ENCODE measurements around the gene MEOX1.

The MEOX1 gene

DNA sequence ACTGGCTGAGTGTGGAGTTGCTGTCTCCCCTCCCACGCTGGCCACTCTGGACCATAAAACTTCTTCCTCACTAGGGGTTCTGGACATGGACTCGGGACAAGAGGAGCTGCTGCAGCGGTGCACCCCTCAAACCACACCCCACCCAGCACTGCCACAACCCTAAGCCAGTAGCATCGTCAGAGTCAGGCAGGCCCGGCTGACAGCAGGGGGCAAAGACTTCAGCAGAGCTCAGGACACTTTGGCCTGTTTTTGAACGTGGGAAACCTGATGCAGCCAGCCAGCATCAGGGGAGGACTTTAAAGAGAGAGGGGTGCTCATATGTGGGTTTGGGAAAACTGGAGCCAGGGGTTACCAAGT lies 9.6 kb downstream of the MEOX1 start:
- DNase-seq, result no peak

GRCh38 chr17:43650471-43650870 lies 11.3 kb downstream of the MEOX1 start:
- DNase-seq, result no peak

GRCh38 chr17:43648916-43649315 lies 12.8 kb downstream of the MEOX1 start:
- no peak for DNase-seq

DNA sequence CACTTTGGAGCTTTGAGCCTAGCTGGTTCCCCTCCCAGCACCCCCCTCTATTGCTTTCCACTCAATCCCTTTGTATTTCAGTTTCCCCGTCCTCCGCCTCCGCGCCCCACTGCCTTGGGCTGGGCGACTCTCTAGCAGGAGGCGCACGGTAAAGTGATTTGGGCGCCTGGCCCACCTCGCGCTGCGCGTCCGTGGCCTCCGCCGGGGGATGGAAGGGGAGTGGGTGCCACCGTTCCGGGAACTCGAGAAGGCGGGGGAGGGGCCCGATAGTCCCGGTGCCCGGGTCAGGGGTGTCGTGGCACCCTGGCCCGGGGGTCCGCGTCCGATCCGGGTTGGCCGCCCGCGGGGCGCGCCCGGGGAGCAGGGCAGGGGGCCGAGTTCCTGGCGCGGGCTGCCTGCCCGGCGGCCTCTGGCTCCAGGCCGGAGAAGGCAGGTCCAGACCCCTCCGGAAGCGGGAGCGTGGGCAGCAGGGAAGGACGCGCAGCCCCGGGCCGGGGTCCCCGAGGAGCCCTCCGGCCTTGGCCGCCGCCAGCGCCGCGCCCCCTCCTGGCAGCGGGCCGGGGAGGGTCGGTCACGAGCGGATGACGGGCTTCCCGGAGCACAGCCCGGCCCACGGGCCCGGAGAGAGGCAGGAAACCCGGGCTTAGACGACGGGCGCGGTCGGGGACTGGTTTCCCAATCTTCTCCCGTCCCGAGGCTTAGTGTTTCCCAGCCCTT lies 15.8 kb downstream of the MEOX1 start:
- DNase-seq, result peak; percentile 29

DNA sequence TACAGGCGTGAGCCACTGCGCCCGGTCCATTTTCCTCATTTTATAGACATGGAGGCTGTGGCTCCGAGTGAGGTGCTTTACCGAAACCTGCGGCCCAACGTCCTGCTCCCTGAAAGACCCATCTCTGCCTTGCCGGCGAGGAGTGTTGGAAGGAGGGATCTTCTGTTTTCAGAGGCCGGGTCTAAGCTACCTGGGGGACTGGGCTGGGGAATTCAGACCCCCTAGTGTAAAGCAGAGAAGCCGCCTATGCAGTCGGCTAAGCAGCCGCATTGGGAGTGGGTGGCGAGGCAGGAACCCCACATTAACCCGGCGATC lies 16.3 kb downstream of the MEOX1 start:
- no peak for DNase-seq

DNA sequence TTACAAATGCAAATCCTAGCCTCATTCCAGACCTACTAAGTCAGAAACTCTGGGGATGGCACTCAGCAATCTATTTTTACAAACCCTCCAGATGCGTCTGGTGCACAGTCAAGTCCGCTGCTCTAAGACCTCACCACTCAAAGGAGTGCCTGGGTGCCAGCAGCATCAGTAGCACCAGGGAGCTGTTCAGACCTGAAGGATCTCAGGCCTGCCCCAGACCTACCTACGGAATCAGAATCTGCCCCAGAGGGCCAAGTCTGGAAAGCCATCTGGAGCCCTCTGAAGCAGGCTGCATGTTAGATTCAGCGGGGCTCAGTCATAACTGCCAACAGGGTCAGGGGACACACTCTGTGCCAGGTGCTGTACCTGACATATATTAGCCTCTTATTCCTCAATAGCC lies 17.6 kb downstream of the MEOX1 start:
- no peak for DNase-seq

GRCh38 chr17:43641416-43641815 lies 20.3 kb downstream of the MEOX1 start:
- no peak for DNase-seq

DNA sequence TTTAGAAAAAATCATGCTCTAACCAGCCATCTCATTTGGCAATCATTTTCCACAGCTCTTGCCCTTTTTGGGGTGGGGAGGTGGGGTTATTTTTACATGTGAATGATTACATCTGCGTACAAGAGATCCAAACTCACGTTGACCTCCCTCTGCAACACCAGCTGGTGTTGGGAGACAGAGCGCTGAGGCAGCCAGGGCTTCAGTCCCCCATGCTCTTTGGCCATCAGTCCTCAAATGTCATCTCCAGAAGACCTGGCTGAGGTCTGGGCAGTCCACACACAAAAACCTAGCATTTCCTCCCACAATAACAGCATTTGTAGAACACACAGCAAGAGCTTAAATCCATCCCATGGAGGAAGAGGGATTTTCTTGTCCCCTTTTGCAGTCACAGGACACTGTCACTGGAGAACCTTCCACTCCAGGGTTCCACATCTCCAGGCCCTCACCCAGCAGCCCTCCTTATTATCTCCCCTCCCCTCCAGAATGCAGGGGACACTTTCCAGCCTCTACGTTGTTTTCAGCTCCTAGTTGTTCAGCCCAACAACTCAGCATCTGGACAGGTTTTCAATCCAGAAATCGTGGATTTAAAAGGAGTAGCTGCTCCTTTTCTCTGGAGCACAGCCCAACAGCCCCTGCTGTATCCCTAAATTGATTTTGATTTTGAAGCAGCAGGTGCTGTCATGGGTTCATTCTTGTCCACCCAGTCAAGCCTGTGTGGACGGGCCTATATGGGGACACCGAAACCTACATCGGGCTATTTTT lies 21.1 kb downstream of the MEOX1 start:
- DNase-seq, result no peak

DNA sequence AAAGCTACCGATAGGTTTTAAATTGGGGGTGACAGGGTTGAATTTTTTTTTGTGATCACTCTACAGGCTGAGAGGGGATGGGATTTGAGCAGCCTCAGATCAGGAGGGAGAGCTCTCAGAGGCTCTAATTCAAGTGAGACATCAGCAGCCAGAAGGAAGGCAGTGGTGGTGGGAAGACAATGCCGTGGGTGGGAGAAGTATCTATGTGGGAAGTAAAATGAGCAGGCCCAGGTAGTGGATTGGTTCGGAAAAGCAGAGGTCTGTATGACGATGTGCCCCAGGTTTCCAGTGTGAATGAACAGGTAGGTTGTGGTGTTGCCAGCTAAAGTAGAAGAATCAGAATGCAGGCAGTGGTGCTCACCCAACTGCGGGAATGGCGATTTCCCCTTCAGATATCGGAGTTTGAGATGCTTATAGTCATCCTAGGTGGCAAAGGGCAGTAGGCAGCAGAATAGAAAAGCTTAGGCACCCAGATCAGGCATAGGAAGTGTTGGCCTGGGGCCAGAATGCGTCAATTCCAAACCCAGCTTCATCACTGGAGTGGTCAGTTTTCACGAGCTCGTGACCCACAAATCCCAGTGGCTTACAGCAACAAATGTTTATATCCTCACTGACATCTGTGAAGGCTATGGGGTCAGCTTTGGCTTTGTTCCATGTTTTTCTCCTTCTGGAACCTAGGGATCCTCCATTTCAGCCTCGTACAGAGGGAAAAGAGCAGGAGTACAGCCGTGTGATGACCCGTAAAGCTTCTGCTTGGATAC lies 24.0 kb downstream of the MEOX1 start:
- DNase-seq, result no peak

GRCh38 chr17:43636426-43636825 lies 25.3 kb downstream of the MEOX1 start:
- no peak for DNase-seq

- DNase-seq, result no peak
These were observed 27.1 kb downstream of the MEOX1 start for GRCh38 chr17:43634591-43635125.

DNA sequence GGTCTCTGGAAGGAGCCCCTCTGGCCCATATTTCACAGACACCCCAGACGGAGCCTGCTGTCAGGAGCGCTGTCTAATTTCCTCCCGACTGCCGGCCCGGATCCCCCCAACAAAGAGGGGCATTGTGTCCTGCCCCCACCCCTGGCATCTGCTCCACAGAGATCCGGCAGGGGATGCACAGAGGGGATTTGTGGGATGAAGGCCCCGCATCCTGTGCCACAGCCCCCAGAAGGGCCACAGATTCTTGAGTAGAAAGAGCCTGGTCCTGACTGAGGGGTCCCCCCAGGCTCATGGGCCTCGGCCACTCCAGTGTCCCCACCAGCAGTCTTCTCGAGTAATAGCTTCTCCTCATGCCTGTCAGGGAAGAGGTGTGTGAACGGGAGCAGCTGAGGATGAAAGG lies 29.5 kb downstream of the MEOX1 start:
- DNase-seq, result no peak

DNA sequence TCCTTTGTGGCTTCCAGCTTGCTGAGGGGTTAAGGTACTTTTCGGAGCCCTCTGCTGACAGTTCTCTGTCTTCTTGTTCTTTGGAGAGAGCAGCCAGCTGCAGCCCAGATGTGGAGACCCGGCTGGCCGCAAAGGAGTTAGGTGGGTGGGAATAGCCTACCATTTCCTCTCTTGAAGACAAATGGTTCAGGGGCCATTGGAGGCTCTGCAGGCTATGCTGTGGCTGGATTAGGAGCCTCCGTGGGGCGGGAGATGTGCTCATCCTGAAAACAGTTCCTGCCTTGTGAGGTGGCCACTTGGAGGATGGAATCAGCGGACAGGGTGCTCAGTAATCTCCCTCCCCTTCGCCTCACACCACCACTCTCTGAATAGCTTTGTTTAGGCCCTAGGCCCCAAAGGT lies 30.3 kb downstream of the MEOX1 start:
- no peak for DNase-seq

- no peak for DNase-seq
These were observed 33.6 kb downstream of the MEOX1 start for GRCh38 chr17:43628089-43628650.

GRCh38 chr17:43627653-43628052 lies 34.1 kb downstream of the MEOX1 start:
- no peak for DNase-seq

DNA sequence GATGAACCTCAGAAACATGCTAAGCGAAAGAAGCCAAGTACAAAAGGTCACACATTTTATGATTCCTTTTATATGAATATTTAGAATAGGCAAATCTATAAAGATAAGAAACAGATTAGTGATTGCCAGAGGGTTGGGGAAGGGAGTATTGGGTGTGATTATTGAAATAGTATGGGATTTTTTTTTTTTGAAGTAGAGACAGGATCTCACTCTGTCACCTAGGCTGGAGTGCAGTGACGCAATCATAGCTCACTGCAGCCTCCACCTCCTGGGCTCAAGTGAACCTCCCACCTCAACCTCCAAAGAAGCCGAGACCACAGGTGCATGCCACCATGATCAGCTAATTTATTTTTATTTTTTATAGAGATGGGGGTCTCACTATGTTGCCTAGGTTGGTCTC lies 35.7 kb downstream of the MEOX1 start:
- DNase-seq, result no peak

DNA sequence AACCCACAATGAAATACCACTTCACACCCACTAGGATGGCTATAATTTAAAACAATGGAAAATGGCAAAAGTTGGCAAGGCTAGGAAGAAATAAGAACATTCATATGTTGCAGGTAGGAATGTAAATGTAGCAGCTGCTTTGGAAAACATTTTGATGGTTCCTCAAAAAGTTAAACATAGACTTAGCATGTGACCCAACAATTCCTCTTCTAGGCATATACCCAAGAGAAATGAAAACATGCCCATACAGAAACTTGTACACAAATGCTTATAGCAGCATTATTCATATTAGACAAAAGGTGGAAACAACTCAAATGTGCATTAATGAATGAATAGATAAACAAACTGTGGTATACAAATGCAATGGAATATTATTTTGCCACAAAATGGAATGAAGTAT lies 36.1 kb downstream of the MEOX1 start:
- no peak for DNase-seq

DNA sequence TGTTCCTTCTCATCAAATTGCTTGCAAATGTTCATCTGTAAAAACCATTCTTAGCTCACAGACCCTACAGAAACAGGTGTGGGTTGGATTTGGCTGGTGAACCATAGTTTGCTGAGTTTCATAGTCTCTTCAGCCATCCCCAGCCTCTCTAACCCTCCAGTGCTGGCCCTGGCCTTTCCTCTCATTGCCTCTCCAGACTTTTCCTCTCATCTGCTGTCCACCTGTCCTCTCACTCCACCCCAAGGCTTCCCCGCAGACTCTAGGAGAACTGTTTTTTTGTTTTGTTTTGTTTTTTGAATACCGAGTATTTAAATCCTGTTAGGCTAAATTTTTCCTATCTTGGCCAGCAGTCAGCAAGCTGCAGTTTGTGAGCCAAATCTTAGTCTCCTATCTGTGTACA lies 41.1 kb downstream of the MEOX1 start:
- DNase-seq, result no peak

DNA sequence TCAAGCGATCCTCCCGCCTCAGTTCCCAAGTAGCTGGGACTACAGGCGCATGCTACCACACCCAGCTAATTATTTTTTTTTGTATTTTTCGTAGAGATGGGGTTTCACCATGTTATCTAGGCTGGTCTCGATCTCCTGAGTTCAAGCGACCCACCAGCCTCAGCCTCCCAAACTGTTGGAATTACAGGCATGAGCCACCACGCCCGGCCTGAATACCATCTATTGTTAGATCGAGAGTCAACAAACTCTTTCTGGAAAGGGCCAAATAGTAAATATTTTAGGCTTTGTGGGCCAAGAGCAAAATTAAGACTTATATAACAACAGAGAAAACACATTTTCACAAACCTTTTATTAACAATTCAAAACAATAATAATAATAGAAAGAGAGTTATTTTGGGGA lies 41.6 kb downstream of the MEOX1 start:
- no peak for DNase-seq

DNA sequence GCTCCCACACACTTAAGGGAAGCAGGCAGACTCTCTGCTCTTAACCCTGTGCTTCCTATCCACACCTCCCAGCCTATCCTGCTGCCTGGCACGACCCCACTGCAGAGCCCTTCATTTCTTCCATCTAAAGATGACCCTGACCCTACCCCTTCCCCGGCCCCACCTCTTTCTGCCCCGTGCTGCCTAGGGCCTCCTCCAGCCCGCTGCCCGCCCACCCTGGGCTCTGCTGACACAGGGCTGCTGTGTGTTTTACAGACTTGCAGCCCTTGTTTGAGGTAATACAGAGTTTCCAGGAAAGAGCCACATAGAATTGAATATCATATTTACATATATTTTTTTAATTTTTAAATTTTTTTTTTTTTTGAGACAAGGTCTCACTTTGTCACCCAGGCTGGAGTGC lies 42.0 kb downstream of the MEOX1 start:
- no peak for DNase-seq

GRCh38 chr17:43618276-43618675 lies 43.4 kb downstream of the MEOX1 start:
- DNase-seq, result no peak

- no peak for DNase-seq
These were observed 44.9 kb downstream of the MEOX1 start for GRCh38 chr17:43616852-43617251.

- DNase-seq, result no peak
These were observed 45.3 kb downstream of the MEOX1 start for GRCh38 chr17:43616421-43616820.

DNA sequence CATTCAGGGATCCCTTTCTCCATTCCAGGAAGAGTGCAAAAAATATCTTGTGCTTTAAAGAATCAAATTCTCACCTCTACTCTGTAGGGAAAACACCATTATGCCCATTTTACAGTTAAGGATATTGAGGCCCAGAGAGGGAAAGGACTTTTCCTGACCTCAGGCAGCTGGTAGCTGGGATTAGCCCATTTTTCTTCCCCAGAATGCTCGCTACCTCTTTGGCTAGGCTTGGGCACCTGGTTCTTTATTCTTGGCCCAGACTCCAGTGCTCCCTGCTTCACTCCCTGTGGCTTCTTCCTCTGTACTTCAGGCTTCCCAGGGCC lies 45.7 kb downstream of the MEOX1 start:
- DNase-seq, result no peak
